NCI-H146 (cell line): ENCODE results near the gene IL4R.
"Not testable (repeated sequence)": the region's sequence is repeated elsewhere in the genome, so short reads cannot be mapped to it uniquely, and the experiment has no call there.

Experiments used
- DNase-seq: peaks from one replicate; lab custom pipeline; 2025; lab: John Stamatoyannopoulos, UW

Gene IL4R

DNA sequence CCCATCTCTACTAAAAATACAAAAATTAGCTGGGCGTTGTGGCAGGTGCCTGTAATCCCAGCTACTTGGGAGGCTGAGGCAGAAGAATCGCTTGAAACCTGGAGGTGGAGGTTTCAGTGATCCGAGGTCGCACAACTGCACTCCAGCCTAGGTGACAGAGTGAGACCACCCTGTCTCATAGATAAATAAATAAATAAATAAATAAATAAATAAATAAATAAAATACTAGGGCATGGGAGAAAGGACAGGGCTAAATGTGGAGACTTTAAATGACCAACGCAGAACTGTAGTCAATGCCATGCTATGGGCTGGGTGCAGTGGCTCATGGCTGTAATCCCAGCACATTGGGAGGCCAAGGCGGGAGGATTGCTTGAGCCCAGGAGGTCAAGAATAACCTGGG, 25.5 kb upstream of the IL4R start:
- not testable (repeated sequence) for DNase-seq

- DNase-seq: no peak
Observed at GRCh38 chr16:27289669-27290068, 24.1 kb upstream of the IL4R start.

- no peak for DNase-seq
Observed at GRCh38 chr16:27290562-27290961, 23.2 kb upstream of the IL4R start.

- no peak for DNase-seq
Observed at GRCh38 chr16:27291106-27291505, 22.7 kb upstream of the IL4R start.

- DNase-seq: no peak
Observed at GRCh38 chr16:27291722-27292240, 22.0 kb upstream of the IL4R start.

DNA sequence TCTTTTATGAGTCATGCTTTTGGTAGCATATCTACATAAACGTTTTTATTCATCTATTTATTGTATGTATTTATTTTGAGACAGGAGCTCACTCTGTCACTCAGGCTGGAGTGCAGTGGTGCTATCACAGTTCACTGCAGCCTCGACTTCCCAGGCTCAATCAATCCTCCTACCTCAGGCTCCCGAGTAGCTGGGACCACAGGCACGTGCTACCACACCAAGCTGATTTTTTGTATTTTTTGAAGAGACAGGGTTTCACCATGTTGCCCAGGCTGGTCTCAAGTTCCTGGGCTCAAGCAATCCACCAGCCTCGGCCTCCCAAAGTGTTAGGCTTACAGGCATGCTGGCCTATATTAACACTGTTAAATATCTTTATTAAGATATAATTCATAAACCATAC, 20.4 kb upstream of the IL4R start:
- DNase-seq: no peak

DNA sequence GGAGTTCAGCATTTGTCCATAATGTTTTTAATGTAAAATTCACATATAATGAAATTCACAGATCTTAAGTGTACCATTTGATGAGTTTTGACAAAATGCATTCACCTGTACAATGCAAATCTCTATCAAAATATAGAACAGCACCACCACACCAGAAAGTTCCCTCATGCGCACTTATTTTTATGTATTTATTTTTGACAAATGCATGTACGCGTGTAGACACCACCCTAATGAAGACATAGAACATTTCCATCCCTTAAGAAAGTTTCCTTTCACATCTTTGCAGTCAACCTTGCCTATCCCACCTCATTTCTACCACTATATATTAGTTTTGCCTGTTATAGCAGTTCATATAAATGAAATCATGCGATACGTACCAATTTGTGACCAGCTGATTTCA, 15.6 kb upstream of the IL4R start:
- no peak for DNase-seq

DNA sequence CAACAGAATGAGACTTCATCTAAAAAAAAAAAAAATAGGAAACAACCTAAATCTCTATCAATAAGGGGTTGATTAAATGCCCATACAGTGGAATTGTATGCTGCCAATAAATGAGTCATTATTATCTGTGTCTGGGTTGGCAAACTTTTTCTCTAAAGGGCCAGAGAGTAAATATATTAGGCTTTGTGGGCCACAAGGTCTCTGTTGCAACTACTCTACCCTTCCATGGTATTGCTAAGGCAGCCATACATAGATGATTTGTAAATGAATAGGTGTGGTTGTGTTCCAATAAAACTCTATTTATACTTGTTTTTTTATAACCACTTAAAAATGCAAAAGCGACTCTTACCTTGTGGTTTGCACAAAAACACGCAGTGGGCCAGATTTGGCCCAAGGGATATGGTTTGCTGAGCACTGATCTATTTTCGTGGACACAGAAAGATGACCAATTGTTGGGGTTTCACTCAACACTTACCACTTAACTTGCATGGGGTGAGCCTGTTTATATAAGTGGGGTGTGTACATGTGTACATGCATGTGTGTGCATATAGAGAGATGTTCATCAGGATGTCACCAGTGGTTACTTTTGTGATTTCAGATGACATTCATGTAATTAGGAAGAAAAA, 12.4 kb upstream of the IL4R start:
- DNase-seq: no peak

DNA sequence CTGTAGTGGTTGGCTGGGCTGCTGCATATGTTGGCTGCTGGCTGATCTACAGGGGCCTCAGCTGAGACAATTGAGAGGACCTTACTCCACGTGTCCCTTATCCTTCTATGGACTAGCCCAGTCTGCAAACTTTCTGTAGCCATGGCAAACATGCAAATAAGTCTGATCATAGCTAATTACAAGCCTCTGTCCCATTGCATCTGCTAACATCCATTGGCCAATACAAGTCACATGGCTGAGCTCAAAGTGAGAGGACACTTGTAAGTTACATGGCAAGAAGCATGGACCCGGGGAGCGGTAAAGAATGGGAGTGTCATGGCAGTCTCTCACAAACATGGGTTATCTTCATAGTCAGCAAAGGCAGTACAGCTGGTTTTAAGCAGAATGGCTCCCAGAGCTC, 11.6 kb upstream of the IL4R start:
- DNase-seq: no peak

GRCh38 chr16:27303256-27304100, 10.3 kb upstream of the IL4R start:
- DNase-seq: no peak

DNA sequence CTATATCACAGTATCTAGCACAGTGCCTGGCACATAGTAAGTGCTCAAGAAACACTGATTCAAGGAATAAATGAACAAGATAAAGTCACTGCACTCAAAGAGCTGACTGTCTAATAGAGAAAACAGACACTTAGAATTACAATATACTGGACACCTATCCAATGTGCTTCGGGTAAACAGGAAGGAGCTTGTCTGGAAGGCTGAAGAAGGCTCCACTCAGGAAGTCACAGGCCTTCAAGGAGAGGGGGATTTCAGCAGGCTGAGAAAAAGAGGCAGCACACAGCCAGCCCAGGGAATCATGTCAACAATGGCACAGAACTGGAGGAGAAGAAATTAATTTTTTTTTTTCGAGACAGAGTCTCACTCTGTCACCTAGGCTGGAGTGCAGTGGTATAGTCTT, 9.7 kb upstream of the IL4R start:
- DNase-seq: no peak

- no peak for DNase-seq
Observed at GRCh38 chr16:27304881-27305745, 8.7 kb upstream of the IL4R start.

- no peak for DNase-seq
Observed at GRCh38 chr16:27305839-27306442, 7.8 kb upstream of the IL4R start.

DNA sequence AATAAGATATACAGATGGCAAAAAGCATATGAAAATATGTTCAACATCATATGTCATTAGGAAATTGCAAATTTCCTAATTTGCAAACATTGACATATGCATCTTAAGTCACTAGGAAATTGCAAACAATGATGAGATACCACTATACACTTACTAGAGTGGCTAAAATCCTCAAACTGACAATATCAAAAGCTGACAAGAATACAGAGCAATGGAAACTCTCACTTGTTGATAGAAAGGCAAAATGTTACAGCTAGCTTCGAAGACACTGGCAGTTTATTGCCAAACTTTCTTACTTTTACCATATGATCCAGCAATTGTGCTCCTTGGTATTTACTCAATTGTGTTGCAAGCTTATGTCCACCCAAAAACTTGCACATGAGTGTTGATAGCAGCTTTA, 5.0 kb upstream of the IL4R start:
- DNase-seq: no peak

DNA sequence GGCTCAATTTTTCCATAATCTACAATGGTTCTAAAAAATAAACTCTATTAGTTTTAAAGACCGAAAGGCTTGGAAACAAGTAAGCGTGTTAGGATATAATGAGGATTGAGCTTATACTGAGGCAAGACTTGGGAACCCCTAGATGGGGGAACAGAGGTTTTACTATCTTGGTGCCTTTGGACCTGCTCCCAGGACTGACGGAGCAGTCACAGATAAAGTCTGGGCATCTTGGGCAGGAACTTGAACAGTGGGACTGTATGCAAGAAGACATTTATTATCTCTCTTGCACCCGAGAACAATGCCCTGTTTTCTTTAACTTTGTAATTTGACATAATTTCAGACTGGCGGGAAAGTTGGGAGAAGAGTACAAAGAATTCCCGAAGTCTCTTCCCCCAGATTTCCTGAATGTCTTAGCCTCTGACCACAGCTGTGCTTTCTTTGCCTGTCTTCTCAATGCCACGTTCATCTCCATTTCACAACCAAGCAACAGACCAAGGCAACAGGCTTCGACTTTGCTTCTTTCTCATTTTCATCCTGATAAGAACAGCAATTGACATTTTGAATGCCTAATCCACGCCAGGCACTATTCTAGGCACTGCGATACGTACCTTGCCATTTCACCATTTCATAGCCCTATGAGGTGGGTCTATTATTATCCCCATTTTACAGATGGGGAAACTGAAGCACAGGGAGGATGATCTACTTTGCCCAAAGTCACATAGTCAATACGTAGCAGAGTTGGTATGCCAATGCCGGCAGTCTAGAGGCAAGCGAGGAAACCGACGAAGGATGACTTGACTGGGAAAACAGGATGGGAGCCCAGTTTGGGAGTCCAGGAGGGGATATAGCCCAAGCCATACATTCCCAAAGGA, 3.0 kb upstream of the IL4R start:
- DNase-seq: no peak

DNA sequence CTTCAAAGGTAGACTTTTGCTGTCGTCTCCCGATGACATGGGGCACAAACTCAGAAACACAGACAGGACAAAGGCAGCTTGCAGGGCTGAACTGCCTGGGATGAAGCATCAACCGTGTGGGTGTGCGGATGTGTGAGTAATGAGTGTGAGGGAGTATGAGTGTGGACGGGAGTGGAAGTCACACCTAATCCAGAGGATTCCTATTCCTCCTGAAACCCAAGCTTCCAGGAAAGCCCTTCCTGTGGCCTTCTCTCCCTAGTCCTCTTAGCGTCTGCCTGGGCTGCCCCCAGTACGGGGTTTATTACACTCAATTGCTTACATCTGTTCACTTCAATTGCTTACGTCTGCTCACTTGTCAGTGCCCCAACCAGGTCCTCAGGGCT, 2.3 kb upstream of the IL4R start:
- DNase-seq: no peak

- no peak for DNase-seq
Observed at GRCh38 chr16:27311897-27312303, 1.9 kb upstream of the IL4R start.

- no peak for DNase-seq
Observed at GRCh38 chr16:27312580-27313421, 973 bp upstream of the IL4R start.

- no peak for DNase-seq
Observed at GRCh38 chr16:27314161-27314723, 468 bp downstream of the IL4R start.

- DNase-seq: no peak
Observed at GRCh38 chr16:27314986-27315332, 1.2 kb downstream of the IL4R start.
